DOHH2 (cell line): ENCODE data around the gene TMEM208.

ENCODE experiments used
- EZH2phosphoT487 ChIP-seq: fragments of 200-600 bp; sonication (generic); IDR thresholded peaks from 2 replicates; pipeline ENCODE4 v1.6.1; 2017; ENCODE audit warnings: borderline replicate concordance, mild to moderate bottlenecking, antibody characterized with exemption, low read length, moderate library complexity, mixed read lengths
- TF ChIP-seq, protein P1 (sequence below): fragments of 200-600 bp; sonication (generic); IDR thresholded peaks from one replicate; pipeline ENCODE4 v1.5.1; 2014; ENCODE audit warnings: antibody characterized with exemption, mild to moderate bottlenecking, low read depth, low read length; ENCODE audit not compliant: poor library complexity, severe bottlenecking

GRCh38 chr16:67255553-67256221 lies 28.8 kb downstream of the TMEM208 start:
- TF ChIP-seq, protein P1, sequence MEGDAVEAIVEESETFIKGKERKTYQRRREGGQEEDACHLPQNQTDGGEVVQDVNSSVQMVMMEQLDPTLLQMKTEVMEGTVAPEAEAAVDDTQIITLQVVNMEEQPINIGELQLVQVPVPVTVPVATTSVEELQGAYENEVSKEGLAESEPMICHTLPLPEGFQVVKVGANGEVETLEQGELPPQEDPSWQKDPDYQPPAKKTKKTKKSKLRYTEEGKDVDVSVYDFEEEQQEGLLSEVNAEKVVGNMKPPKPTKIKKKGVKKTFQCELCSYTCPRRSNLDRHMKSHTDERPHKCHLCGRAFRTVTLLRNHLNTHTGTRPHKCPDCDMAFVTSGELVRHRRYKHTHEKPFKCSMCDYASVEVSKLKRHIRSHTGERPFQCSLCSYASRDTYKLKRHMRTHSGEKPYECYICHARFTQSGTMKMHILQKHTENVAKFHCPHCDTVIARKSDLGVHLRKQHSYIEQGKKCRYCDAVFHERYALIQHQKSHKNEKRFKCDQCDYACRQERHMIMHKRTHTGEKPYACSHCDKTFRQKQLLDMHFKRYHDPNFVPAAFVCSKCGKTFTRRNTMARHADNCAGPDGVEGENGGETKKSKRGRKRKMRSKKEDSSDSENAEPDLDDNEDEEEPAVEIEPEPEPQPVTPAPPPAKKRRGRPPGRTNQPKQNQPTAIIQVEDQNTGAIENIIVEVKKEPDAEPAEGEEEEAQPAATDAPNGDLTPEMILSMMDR: no peak
- no peak for TF ChIP-seq EZH2phosphoT487
